Lung (tissue), 12 donors: ENCODE results near the gene RASSF1. TPM values are rescaled to one million over a fixed set of nuclear protein-coding genes. Genes with fewer than 3 reads are reported as not detected.

ENCODE experiments used
- ATAC-seq: fragments of 200-7000 bp; cut with Tn5 transposase; one replicate; pipeline ENCODE4 v1.9.1; 2020; ENCODE audit warnings: moderate number of reproducible peaks; ENCODE audit not compliant: insufficient read depth, low FRiP score
- DNase-seq, 3 donors: peaks; one replicate each; pipeline ENCODE4 v3.0.0-alpha.2; 2013 to 2017
- H3K27ac ChIP-seq, 2 donors: one replicate each; pipeline ENCODE4 v1.5.1; 2013; ENCODE audit warnings: mild to moderate bottlenecking in 2 of 2, moderate library complexity in 2 of 2, control low read depth in 1 of 2, inconsistent platforms in 1 of 2, low read depth in 1 of 2, low read length in 1 of 2
- H3K27me3 ChIP-seq, 3 donors: one replicate each; pipeline ENCODE4 v1.5.1; 2013; ENCODE audit warnings: low read length in 2 of 3; ENCODE audit not compliant: control insufficient read depth in 3 of 3, insufficient read depth in 3 of 3
- H3K36me3 ChIP-seq, 4 donors: one replicate each; pipeline ENCODE4 v1.5.1; 2013; ENCODE audit warnings: low read length in 4 of 4, mild to moderate bottlenecking in 1 of 4, moderate library complexity in 1 of 4; ENCODE audit not compliant: control insufficient read depth in 4 of 4, insufficient read depth in 4 of 4
- H3K4me1 ChIP-seq, 5 donors: one replicate each; pipeline ENCODE4 v1.5.1; 2013; ENCODE audit warnings: low read length in 5 of 5, mild to moderate bottlenecking in 2 of 5, moderate library complexity in 1 of 5; ENCODE audit not compliant: control insufficient read depth in 5 of 5, insufficient read depth in 5 of 5
- H3K4me3 ChIP-seq: one replicate; pipeline ENCODE4 v1.5.1; 2013; ENCODE audit warnings: mild to moderate bottlenecking, control low read depth, moderate library complexity
- H3K9ac ChIP-seq, 2 donors: one replicate each; pipeline ENCODE4 v1.5.1; 2013; ENCODE audit warnings: low read length in 2 of 2, control low read depth in 1 of 2; ENCODE audit not compliant: insufficient read depth in 1 of 2
- H3K9me3 ChIP-seq, 4 donors: one replicate each; pipeline ENCODE4 v1.5.1; 2013; ENCODE audit warnings: low read length in 3 of 4, mild to moderate bottlenecking in 1 of 4, moderate library complexity in 1 of 4; ENCODE audit not compliant: control insufficient read depth in 4 of 4, insufficient read depth in 3 of 4
- CTCF ChIP-seq: IDR thresholded peaks from 2 replicates; pipeline ENCODE4 v1.5.1; 2012; ENCODE audit warnings: mild to moderate bottlenecking; ENCODE audit errors: control extremely low read depth, extremely low read depth
- WGBS, 2 donors: extraction: QIAGEN DNeasy Blood & Tissue Kit; methylation state at CpG; one replicate each; pipeline ENCODE4 v1.1.7; 2013; 5-methylcytosine and 5-hydroxymethylcytosine counted together
- polyA plus RNA-seq, 2 donors: library from polyadenylated mRNA; stranded (reverse); fragments of 200-250 nt; gene quantifications; one replicate each; pipeline ENCODE4 v1.2.1, GENCODE V29; 2013
- total RNA-seq, 2 donors: library from RNA; depleted of rRNA in 1 of 2; stranded (reverse); fragments of >200 nt in 1 of 2; gene quantifications; one replicate each; pipeline ENCODE4 v1.2.1, GENCODE V29; 2014 to 2021
- donor health status: control.
- donor health status: control.
- donor health status: Bipolar disorder and iron deficiency.
- donor health status: healthy.
- donor health status: DM: yes; HTN: yes; CAD: no.

RASSF1 gene
- total and polyA plus RNA-seq, 4 donors = 36.3 to 59.0 (median 42.0) TPM

- ATAC-seq = no peak
- WGBS, 2 donors = 92% methylated on average over 17 of the region's 17 CpGs
These were observed 38.1 kb upstream of the RASSF1 start for GRCh38 chr3:50378757-50379156.

GRCh38 chr3:50378024-50378423 lies 37.4 kb upstream of the RASSF1 start:
- ATAC-seq (no peak), DNase-seq (no peak)
- no peak overlapping the region for H3K4me3 ChIP-seq
- H3K4me1 ChIP-seq = peaks cover 0 to 14% (median 0%) of the 10 kb centered on the region in 5 donors
- no peak for TF ChIP-seq CTCF
- H3K9me3 ChIP-seq = no peaks in the 10 kb centered on the region
- H3K9ac ChIP-seq = no peak overlapping the region
- no peaks in the 10 kb centered on the region for H3K27me3 ChIP-seq
- no peak overlapping the region for H3K27ac ChIP-seq
- peaks cover 0 to 2% (median 0%) of the 10 kb centered on the region in 4 donors for H3K36me3 ChIP-seq
- WGBS, 2 donors = 89 to 90% methylated on average over 6 of the region's 6 CpGs

More at GRCh38 chr3:50378757-50379156, 38.1 kb upstream of the RASSF1 start:
- TF ChIP-seq CTCF = no peak
- Histone ChIP-seq H3K9ac (no peak overlapping the region), H3K9me3 (no peaks in the 10 kb centered on the region), H3K27me3 (no peaks in the 10 kb centered on the region), H3K27ac (no peak overlapping the region), H3K36me3 (peaks cover 0 to 5% (median 0%) of the 10 kb centered on the region in 4 donors), H3K4me3 (no peak overlapping the region), H3K4me1 (peaks cover 0 to 12% (median 0%) of the 10 kb centered on the region in 5 donors)
- no peak for DNase-seq

DNA sequence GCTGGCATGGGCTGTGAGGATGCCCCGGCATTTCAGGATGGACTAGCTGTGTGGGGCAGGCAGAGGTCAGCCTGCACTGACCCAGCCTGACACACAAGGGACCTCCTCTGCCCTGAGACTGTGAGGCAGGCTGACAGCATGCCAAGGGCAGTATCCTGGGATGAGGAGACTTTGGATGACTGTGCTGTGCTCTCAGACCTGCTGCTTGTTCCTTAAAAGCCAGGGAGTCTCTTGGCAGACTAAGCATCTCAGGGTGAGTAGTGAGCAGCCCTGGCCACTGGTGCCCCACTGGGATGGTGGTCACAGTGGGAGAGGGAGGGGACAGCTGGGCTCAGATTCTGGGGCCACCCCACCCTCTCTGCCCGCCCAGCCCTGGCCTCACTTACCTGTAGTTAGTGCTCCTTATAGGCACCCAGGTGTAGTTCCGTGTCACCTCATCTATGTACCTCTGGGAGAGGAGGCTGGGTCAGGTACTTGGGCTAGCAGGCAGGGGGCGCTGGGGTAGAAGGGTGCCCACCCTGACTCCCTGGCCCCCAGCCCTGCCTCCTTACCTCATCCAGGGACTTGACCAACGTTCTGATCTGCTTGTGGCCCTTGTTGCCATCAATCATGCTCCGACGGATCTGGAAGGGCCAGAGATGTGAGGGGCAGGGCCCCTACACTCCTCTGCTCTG lies 34.8 kb upstream of the RASSF1 start:
- no peak overlapping the region for H3K4me3 ChIP-seq
- H3K4me1 ChIP-seq = peaks cover 0 to 8% (median 0%) of the 10 kb centered on the region in 5 donors
- no peak for DNase-seq
- H3K27ac ChIP-seq = no peak overlapping the region
- ATAC-seq = no peak
- H3K9ac ChIP-seq = no peak overlapping the region
- TF ChIP-seq CTCF = no peak
- H3K27me3 ChIP-seq = no peaks in the 10 kb centered on the region
- H3K9me3 ChIP-seq = no peaks in the 10 kb centered on the region
- 74 to 76% methylated on average over 7 of the region's 7 CpGs for WGBS, 2 donors
- peaks cover 0 to 2% (median 0%) of the 10 kb centered on the region in 4 donors for H3K36me3 ChIP-seq
